Activated naive CD4-positive, alpha-beta T cell treated with anti-CD3 and anti-CD28 coated beads, Interleukin-2, amount 50 U/mL, for 72 hours (primary cell): ENCODE data around the gene DOCK10. TPM values are rescaled to one million over a fixed set of nuclear protein-coding genes. Genes with fewer than 3 reads are reported as not detected.
A peak's percentile ranks its signal among the peaks of the same experiment; 100 is the strongest.

ENCODE experiments used
- ATAC-seq, 2 donors: fragments of 150-1000 bp; cut with Tn5 transposase; 2 replicates each; pipeline ENCODE4 v1.10.0; 2021; ENCODE audit warnings: mild to moderate bottlenecking in 2 of 2, moderate library complexity in 2 of 2
- DNase-seq, 2 donors: peaks; one replicate each; pipeline ENCODE4 v3.0.0; 2021 to 2022; ENCODE audit warnings: low spot score in 2 of 2
- H3K27ac Mint-ChIP-seq, 2 donors: one replicate each; pipeline ENCODE4 v1.8.0; 2022; ENCODE audit warnings: mild to moderate bottlenecking in 2 of 2, mixed read lengths in 2 of 2
- H3K36me3 Mint-ChIP-seq, 2 donors: one replicate each; pipeline ENCODE4 v1.8.0; 2022; ENCODE audit warnings: mixed read lengths in 2 of 2
- H3K9me3 Mint-ChIP-seq, 2 donors: one replicate each; pipeline ENCODE4 v1.8.0; 2022; ENCODE audit warnings: mixed read lengths in 2 of 2
- total RNA-seq, 2 donors: library from RNA; stranded (reverse); gene quantifications; one replicate each; pipeline ENCODE4 v1.2.3, GENCODE V29; 2022

Gene DOCK10
- 100 to 1,000 TPM; 173 to 197 TPM for total RNA-seq

- Mint-ChIP-seq H3K36me3 (peaks cover 12 to 18% of the 10 kb centered on the region in 2 donors), H3K9me3 (no peaks in the 10 kb centered on the region), H3K27ac (peak within 1 kb of the TSS; percentile 98 to 99)
- ATAC-seq (peak; percentile 33 to 41), DNase-seq (peak in 1 of 2 donors; percentile 72)
These were observed at the start of gene DOCK10 for GRCh38 chr2:225041851-225042799. TSS of gene DOCK10 (minus strand) at chr2:225042468. CDS start at chr2:225042374, 94 bp downstream.

DNA sequence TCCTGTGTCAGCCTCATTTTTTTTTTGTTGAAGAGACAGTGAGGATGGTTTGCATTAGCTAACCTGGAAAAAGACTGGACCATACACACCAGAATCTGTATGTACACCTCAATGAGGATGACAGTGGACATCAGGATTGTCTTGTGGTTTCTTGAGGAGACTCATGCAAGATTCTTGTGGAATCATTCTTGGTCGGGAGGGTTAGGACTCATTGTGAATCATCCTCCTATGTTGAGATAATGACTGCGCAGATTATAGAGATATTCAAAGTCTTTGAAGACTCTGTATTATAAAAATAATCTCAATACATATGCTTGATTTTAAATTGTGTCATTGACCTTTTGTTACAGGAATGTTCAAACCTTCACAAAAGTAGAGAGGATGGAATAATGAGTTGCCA lies 49.1 kb upstream of the DOCK10 start:
- H3K36me3 Mint-ChIP-seq, result no peaks in the 10 kb centered on the region
- DNase-seq (no peak), ATAC-seq (no peak)
- peaks cover 0 to 4% of the 10 kb centered on the region in 2 donors for H3K9me3 Mint-ChIP-seq
- H3K27ac Mint-ChIP-seq, result no peak overlapping the region

DNA sequence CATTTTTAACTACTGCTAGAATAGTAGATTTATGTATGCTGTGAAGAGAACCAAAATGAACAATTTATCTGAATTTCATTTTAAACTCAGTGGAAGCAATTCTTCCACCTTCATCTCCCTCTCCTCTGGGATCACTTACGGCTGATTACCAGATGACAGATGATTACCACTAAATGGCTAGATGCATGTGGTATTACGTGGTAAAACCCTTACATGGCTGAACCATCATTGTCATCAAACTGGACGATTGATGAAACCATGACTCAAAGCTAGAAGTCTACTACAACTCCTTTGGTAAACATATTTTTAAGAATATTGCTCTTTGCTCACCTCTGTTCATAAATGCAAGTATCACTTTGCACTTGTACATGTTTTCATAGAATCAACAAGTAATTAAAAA lies 48.5 kb upstream of the DOCK10 start:
- H3K36me3 Mint-ChIP-seq, result no peaks in the 10 kb centered on the region
- no peak overlapping the region for H3K27ac Mint-ChIP-seq
- no peak for ATAC-seq
- DNase-seq, result no peak
- H3K9me3 Mint-ChIP-seq, result peaks cover 0 to 4% of the 10 kb centered on the region in 2 donors

- H3K27ac Mint-ChIP-seq, result peak overlapping the region in 1 of 2 donors; percentile 29
- no peaks in the 10 kb centered on the region for H3K36me3 Mint-ChIP-seq
- DNase-seq (no peak), ATAC-seq (no peak)
- no peaks in the 10 kb centered on the region for H3K9me3 Mint-ChIP-seq
These were observed 44.6 kb upstream of the DOCK10 start for GRCh38 chr2:225086915-225087314.

DNA sequence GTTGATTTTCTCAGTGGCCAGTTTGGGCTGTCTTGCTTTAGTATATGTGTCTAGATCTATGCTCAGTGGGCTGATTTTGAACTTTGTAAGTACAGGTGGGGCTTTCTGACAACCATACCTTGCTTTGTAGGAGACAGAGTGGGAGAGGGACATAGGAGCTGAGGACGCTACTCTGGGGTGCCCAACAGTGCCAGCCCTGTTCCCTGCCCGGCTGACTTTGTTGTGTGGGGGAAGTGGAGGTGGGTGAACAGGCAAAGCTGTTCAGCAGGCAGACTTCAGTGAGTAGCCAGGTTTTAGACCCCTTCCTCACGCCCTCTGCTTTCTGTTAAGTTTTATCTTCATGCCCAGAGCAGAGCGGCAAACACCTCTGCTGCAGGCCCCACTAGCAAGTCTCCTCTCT lies 44.2 kb upstream of the DOCK10 start:
- ATAC-seq, result no peak

DNA sequence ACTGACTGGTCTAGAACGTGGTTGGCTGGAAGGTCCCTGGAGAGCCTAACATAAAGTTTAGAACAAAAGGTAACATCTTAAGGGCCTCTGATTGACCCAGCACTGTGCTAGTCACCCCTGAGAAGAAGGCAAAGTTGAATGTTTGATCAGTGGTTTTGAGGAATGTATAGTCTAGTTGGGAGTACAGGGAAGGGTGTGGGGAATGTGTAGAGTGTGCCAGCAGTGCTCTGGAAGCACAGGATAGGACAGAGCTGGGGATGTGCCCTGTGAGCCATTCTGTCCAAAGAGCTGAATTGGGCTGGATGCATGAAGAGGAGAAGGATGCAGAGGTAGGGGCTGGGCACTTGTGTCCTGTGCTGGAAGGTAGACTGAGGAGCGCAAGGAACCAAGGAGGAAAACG lies 41.0 kb upstream of the DOCK10 start:
- Mint-ChIP-seq H3K9me3 (no peaks in the 10 kb centered on the region), H3K36me3 (no peaks in the 10 kb centered on the region), H3K27ac (no peak overlapping the region)
- DNase-seq, result no peak
- no peak for ATAC-seq

More for the DNA sequence above, 44.2 kb upstream of the DOCK10 start:
- DNase-seq, result no peak
- Mint-ChIP-seq H3K9me3 (no peaks in the 10 kb centered on the region), H3K36me3 (no peaks in the 10 kb centered on the region), H3K27ac (no peak overlapping the region)

- ATAC-seq (no peak), DNase-seq (no peak)
- Mint-ChIP-seq H3K36me3 (no peaks in the 10 kb centered on the region), H3K9me3 (peaks cover 0 to 5% of the 10 kb centered on the region in 2 donors), H3K27ac (no peak overlapping the region)
These were observed 33.9 kb upstream of the DOCK10 start for GRCh38 chr2:225076125-225076524.

DNA sequence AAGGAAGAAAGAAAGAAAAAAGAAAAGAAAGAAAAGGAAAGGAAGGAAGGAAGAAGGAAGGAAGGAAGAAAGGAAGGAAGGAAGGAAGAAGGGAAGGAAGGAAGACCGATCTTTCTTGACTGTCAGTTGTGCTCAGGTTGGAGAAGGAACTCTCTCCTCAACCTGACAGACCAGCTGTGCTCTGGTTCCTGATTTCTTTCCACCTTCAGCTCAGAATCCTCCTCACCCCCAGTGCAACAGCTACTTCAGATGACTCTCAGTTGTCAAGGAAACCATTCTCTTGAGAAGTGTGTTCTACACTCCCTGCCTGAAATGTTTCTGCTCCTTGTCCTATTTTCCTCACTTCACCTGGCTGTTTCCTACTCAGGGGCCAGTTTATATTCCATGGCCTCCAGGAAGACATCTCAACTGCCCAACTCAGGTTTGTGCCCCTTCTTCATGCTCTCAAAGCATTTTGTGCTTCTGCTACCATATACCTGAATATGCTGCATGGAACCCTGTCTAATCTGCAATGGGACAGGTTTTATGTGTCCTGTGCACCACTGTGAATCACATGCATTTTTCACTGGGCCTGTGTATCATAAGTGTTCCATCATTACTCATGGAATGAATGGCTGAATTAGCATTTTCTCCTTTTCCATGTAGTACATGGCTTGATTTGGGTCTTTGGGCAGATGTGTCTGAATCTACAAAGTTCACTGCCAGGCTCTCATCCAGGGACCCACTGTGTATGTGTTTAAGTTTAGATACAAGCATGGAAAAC lies 32.8 kb upstream of the DOCK10 start:
- DNase-seq (no peak), ATAC-seq (no peak)
- Mint-ChIP-seq H3K9me3 (peaks cover 0 to 5% of the 10 kb centered on the region in 2 donors), H3K36me3 (no peaks in the 10 kb centered on the region), H3K27ac (no peak overlapping the region)

- DNase-seq, result no peak
- Mint-ChIP-seq H3K9me3 (peaks cover 2 to 5% of the 10 kb centered on the region in 2 donors), H3K27ac (no peak overlapping the region), H3K36me3 (no peaks in the 10 kb centered on the region)
- no peak for ATAC-seq
These were observed 32.1 kb upstream of the DOCK10 start for GRCh38 chr2:225074366-225074765.

DNA sequence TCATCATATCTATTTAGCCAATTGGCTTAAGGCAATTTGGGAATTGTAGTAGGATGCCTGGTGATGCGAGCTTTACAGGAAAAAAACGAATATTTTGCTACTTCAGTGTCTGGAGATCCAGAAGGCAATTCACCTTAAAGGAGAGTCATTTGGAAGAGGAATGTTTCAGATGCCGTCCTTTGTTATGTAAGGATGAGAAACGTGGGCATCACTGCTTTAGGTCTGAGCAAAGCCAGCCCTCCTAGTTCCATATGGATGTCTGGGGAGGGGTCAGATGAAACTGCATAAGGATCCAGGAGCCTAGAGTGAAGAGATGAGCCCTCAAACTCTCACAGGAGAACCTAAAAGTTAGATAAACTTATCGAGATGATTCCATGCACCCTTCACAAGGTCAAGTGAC lies 30.9 kb upstream of the DOCK10 start:
- H3K36me3 Mint-ChIP-seq, result peaks cover 0 to 7% of the 10 kb centered on the region in 2 donors
- peaks cover 5 to 14% of the 10 kb centered on the region in 2 donors for H3K9me3 Mint-ChIP-seq
- H3K27ac Mint-ChIP-seq, result no peak overlapping the region
- no peak for ATAC-seq
- DNase-seq, result no peak

- peaks cover 4 to 15% of the 10 kb centered on the region in 2 donors for H3K36me3 Mint-ChIP-seq
- no peak for ATAC-seq
These were observed 30.2 kb upstream of the DOCK10 start for GRCh38 chr2:225072444-225072843.

GRCh38 chr2:225070811-225071210 lies 28.5 kb upstream of the DOCK10 start:
- no peak overlapping the region for H3K27ac Mint-ChIP-seq
- peaks cover 16 to 31% of the 10 kb centered on the region in 2 donors for H3K36me3 Mint-ChIP-seq
- no peak for ATAC-seq
- peaks cover 9 to 33% of the 10 kb centered on the region in 2 donors for H3K9me3 Mint-ChIP-seq
- DNase-seq, result no peak

More at GRCh38 chr2:225072444-225072843, 30.2 kb upstream of the DOCK10 start:
- no peak for DNase-seq
- Mint-ChIP-seq H3K27ac (no peak overlapping the region), H3K9me3 (peaks cover 8 to 21% of the 10 kb centered on the region in 2 donors)

DNA sequence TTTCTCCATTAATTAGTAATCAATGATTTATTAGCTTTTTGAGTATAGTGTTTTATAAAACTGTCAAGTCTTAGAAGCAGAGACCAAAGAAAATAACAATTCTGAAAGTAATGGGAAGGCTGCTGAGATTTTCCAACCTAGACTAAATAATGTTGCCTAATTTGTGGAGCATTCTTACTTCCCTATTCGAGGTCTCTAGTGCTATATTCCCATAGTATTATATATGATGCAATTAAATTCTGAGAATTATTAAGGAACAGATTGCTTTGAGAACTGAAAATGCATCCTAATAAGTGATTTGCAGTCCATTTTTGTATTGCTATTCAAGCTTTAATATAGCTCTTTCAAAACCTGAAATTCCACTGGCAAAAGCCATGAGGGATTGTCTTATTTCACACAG lies 27.7 kb upstream of the DOCK10 start:
- Mint-ChIP-seq H3K27ac (no peak overlapping the region), H3K36me3 (peaks cover 16 to 32% of the 10 kb centered on the region in 2 donors), H3K9me3 (peaks cover 6 to 33% of the 10 kb centered on the region in 2 donors)
- ATAC-seq (no peak), DNase-seq (no peak)

GRCh38 chr2:225069477-225069876 lies 27.2 kb upstream of the DOCK10 start:
- peaks cover 16 to 32% of the 10 kb centered on the region in 2 donors for H3K36me3 Mint-ChIP-seq
- no peak for DNase-seq
- ATAC-seq, result no peak

DNA sequence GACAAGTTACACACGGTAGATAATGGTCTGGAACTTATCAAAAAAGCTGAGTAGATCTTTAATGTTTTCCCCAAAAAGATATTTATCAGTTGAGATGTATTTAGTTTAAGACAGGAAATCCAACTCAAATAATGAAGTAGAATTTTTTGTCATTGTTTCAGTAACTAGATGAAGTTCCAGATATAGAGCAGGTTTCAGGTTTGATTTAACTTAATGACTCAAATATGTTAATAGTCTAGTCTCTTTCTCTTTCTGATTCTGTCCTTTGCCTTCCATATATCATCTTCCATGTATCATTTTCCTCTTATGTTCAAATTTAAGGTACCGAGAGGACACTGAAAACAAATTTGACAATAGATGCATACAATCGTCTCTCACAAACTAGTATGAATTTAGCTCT lies 23.6 kb upstream of the DOCK10 start:
- Mint-ChIP-seq H3K36me3 (peaks cover 16 to 32% of the 10 kb centered on the region in 2 donors), H3K9me3 (peaks cover 4 to 33% of the 10 kb centered on the region in 2 donors), H3K27ac (no peak overlapping the region)
- DNase-seq (no peak), ATAC-seq (peak; percentile 56 to 85)

More at GRCh38 chr2:225069477-225069876, 27.2 kb upstream of the DOCK10 start:
- peaks cover 4 to 33% of the 10 kb centered on the region in 2 donors for H3K9me3 Mint-ChIP-seq
- no peak overlapping the region for H3K27ac Mint-ChIP-seq

DNA sequence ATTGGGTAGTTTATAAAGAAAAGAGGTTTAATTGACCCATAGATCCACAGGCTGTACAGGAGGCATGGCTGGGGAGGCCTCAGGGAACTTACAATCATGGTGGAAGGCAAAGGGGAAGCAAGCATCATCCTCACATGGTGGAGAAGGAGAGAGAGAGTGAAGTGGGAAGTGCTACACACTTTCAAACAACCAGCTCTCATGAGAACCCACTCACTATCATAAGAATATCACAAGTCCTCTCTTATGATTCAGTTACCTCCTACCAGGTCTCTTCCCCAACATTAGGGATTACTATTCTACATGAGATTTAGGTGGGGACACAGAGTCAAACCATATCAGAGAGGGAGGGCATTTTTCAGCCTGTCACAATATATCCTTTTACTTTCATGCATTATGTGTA lies 22.7 kb upstream of the DOCK10 start:
- H3K36me3 Mint-ChIP-seq, result peaks cover 16 to 32% of the 10 kb centered on the region in 2 donors
- H3K27ac Mint-ChIP-seq, result no peak overlapping the region
- H3K9me3 Mint-ChIP-seq, result peaks cover 4 to 33% of the 10 kb centered on the region in 2 donors
- ATAC-seq (peak in 1 of 2 donors; percentile 29), DNase-seq (no peak)

GRCh38 chr2:225064362-225064761 lies 22.1 kb upstream of the DOCK10 start:
- no peak overlapping the region for H3K27ac Mint-ChIP-seq
- DNase-seq (no peak), ATAC-seq (peak in 1 of 2 donors; percentile 59)
- H3K36me3 Mint-ChIP-seq, result peaks cover 16 to 32% of the 10 kb centered on the region in 2 donors
- H3K9me3 Mint-ChIP-seq, result peaks cover 4 to 31% of the 10 kb centered on the region in 2 donors
